GM12873 (cell line): Measurements from ENCODE around the gene HNRNPF.

ENCODE experiments used
- CTCF ChIP-seq: IDR thresholded peaks from 2 replicates; pipeline ENCODE4 v1.5.1; 2012; ENCODE audit warnings: low read depth, mild to moderate bottlenecking, moderate library complexity, low read length, control low read depth; ENCODE audit not compliant: insufficient read depth; ENCODE audit errors: missing control alignments

Gene HNRNPF

GRCh38 chr10:43410345-43410744 lies 1.4 kb upstream of the HNRNPF start:
- no peak for TF ChIP-seq CTCF

- no peak for TF ChIP-seq CTCF
Measured at GRCh38 chr10:43409385-43410109, 561 bp upstream of the HNRNPF start.

GRCh38 chr10:43408331-43408709 lies 666 bp downstream of the HNRNPF start:
- peak; percentile 14 for TF ChIP-seq CTCF

GRCh38 chr10:43407576-43408330 lies 1.2 kb downstream of the HNRNPF start:
- TF ChIP-seq CTCF: peak; percentile 47

- no peak for TF ChIP-seq CTCF
Measured at GRCh38 chr10:43407148-43407575, 1.8 kb downstream of the HNRNPF start.

- TF ChIP-seq CTCF: no peak
Measured at GRCh38 chr10:43404704-43405084, 4.3 kb downstream of the HNRNPF start.

- no peak for TF ChIP-seq CTCF
Measured at GRCh38 chr10:43403911-43404703, 4.9 kb downstream of the HNRNPF start.
